H1 (cell line): Measurements from ENCODE around the gene SORBS1.

Experiments used
- CHD2 ChIP-seq: IDR thresholded peaks from 2 replicates; pipeline ENCODE4 v1.6.1; 2012; ENCODE audit warnings: low read length, improper control_type of control experiment
- CTBP2 ChIP-seq: IDR thresholded peaks from 2 replicates; pipeline ENCODE4 v1.7.0; 2011; ENCODE audit warnings: borderline replicate concordance, mild to moderate bottlenecking, moderate library complexity, mixed read lengths, low read length; ENCODE audit not compliant: insufficient read depth, insufficient read length
- CTCF ChIP-seq, 3 experiments: IDR thresholded peaks; 1 replicate in 2 of 3; 2 replicates in 1 of 3; pipeline versions ENCODE4 v1.5.1 to v1.6.1; 2011; ENCODE audit warnings: low read length in 3 of 3, mild to moderate bottlenecking in 3 of 3, inconsistent platforms in 2 of 3, low read depth in 1 of 3, moderate library complexity in 1 of 3; ENCODE audit not compliant: insufficient read depth in 1 of 3; ENCODE audit errors: control extremely low read depth in 1 of 3
- EZH2 ChIP-seq: fragments of 200-600 bp; sonication (generic); IDR thresholded peaks from 2 replicates; pipeline ENCODE4 v1.7.1; 2012; ENCODE audit warnings: low read depth, mild to moderate bottlenecking, moderate library complexity, low read length, inconsistent platforms; ENCODE audit not compliant: severe bottlenecking
- HDAC2 ChIP-seq, 2 experiments: fragments of 300-600 bp in 1 of 2; sonication (generic) in 1 of 2; IDR thresholded peaks; 2 replicates each; pipeline ENCODE4 v1.6.1; 2011 to 2012; ENCODE audit warnings: low read depth in 2 of 2, low read length in 2 of 2, mild to moderate bottlenecking in 2 of 2, moderate library complexity in 2 of 2, borderline replicate concordance in 1 of 2, inconsistent platforms in 1 of 2
- POLR2A ChIP-seq, 2 experiments: IDR thresholded peaks; 1 replicate in 1 of 2; 2 replicates in 1 of 2; pipeline ENCODE4 v1.6.1; 2011; ENCODE audit warnings: low read depth in 2 of 2, low read length in 2 of 2, mild to moderate bottlenecking in 2 of 2; ENCODE audit errors: control extremely low read depth in 1 of 2
- RAD21 ChIP-seq, 2 experiments: IDR thresholded peaks in 1 of 2; conservative IDR thresholded peaks in 1 of 2; 2 replicates each; pipeline ENCODE4 v1.6.1; 2011; ENCODE audit warnings: low read depth in 2 of 2, low read length in 2 of 2, improper control_type of control experiment in 1 of 2, inconsistent platforms in 1 of 2, mild to moderate bottlenecking in 1 of 2, moderate library complexity in 1 of 2
- SUZ12 ChIP-seq: fragments of 200-600 bp; sonication (generic); IDR thresholded peaks from 2 replicates; pipeline ENCODE4 v1.6.1; 2012; ENCODE audit warnings: mild to moderate bottlenecking, inconsistent platforms, low read length, moderate library complexity, mixed read lengths
- ZNF274 ChIP-seq: IDR thresholded peaks from 2 replicates; pipeline ENCODE4 v1.7.0; 2012; ENCODE audit warnings: low read length, borderline replicate concordance; ENCODE audit errors: extremely low read depth
- TF ChIP-seq, protein P1 (sequence below): IDR thresholded peaks from 2 replicates; pipeline ENCODE4 v1.6.1; 2012; ENCODE audit warnings: inconsistent platforms

DNA sequence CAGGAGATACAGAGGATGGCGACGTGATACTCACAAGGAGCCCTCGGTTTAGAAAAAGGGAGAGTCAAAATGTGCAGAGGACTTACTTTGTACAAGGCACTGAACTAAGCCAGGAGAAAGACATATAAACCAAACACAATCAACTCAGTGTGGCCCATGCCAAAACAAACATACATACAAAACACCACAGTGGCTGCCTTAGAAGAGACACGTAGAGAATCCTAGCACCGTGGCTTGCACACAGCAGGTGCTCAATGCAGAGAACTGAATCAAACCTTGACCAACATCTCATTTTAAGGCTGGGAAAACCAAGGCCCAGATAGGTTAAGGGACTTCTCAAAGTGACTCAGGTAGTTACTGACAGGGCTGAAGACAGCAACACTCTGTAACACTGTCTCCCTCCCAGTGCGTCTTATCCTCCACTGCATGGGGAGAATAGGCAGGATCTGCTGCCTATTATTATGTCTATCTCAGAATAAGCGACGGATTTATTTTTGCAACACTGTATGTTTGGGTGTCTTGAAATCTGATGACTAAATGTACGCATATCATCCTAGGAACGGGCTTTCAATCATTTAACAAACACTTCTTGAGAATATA, 11.0 kb downstream of the SORBS1 start:
- TF ChIP-seq RAD21 (IDR thresholded peaks at IDR 0.05 in 1 of 2, conservative IDR thresholded peaks at IDR 0.05 in 1 of 2; ENCODE audit: low read depth in 2 of 2, low read length in 2 of 2) (no peak), CTCF (IDR thresholded peaks at IDR 0.05; ENCODE audit: control extremely low read depth in 1 of 3, insufficient read depth in 1 of 3, low read depth in 1 of 3, low read length in 3 of 3) (no peak), POLR2A (IDR thresholded peaks at IDR 0.05; ENCODE audit: control extremely low read depth in 1 of 2, low read depth in 2 of 2, low read length in 2 of 2) (no peak), CHD2 (no peak), CTBP2 (no peak), SUZ12 (no peak), EZH2 (no peak), HDAC2 (IDR thresholded peaks at IDR 0.05; ENCODE audit: borderline replicate concordance in 1 of 2, low read depth in 2 of 2, low read length in 2 of 2) (no peak), ZNF274 (no peak)
- TF ChIP-seq, protein P1, sequence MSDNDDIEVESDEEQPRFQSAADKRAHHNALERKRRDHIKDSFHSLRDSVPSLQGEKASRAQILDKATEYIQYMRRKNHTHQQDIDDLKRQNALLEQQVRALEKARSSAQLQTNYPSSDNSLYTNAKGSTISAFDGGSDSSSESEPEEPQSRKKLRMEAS = no peak
